Panc1 (cell line): ENCODE results near the gene ZMAT3. TPM values are rescaled to one million over a fixed set of nuclear protein-coding genes. Genes with fewer than 3 reads are reported as not detected.

Source experiments
- ATAC-seq: fragments of 200-7000 bp; cut with Tn5 transposase; 2 replicates; pipeline ENCODE4 v1.9.1; 2020; ENCODE audit warnings: mild to moderate bottlenecking, moderate library complexity
- BruUV-seq: library from RNA; stranded (reverse); fragments of 400-500 nt; replicated peaks from 2 replicates; lab custom pipeline; 2021; lab: Mats Ljungman, UMichigan
- CTCF ChIA-PET: fragments of 300-600 bp; sonication (Branson Sonifier 250); formaldehyde crosslinking; loops from one replicate; lab custom pipeline; 2022; ENCODE audit warnings: antibody characterized with exemption; lab: Charles Lee
- POLR2A ChIA-PET: fragments of 300-600 bp; sonication (Branson Sonifier 250); formaldehyde crosslinking; loops from one replicate; lab custom pipeline; 2022; ENCODE audit warnings: antibody characterized with exemption; lab: Charles Lee
- DNase-seq: peaks from one replicate; pipeline ENCODE4 v3.0.0-alpha.2; 2010; ENCODE audit warnings: low read depth, low spot score
- H3K27ac ChIP-seq: 2 replicates; pipeline ENCODE4 v1.5.1; 2011; ENCODE audit warnings: mild to moderate bottlenecking, low read length, inconsistent platforms
- H3K27me3 ChIP-seq: fragments of 200-500 bp; sonication (Bioruptor generic); 2 replicates; pipeline ENCODE4 v1.6.0; 2014; ENCODE audit warnings: low read length, inconsistent platforms; ENCODE audit not compliant: control insufficient read depth, insufficient read depth
- H3K36me3 ChIP-seq: fragments of 200-500 bp; sonication (Bioruptor generic); 2 replicates; pipeline ENCODE4 v1.5.1; 2014; ENCODE audit warnings: inconsistent platforms, mild to moderate bottlenecking, low read length, moderate library complexity; ENCODE audit not compliant: control insufficient read depth, insufficient read depth
- H3K4me1 ChIP-seq: 2 replicates; pipeline ENCODE4 v1.5.1; 2011; ENCODE audit warnings: inconsistent platforms, mild to moderate bottlenecking, low read length, moderate library complexity; ENCODE audit not compliant: control insufficient read depth, insufficient read depth
- H3K4me3 ChIP-seq, 2 experiments: 2 replicates each; pipeline ENCODE4 v1.5.1; 2011 to 2012; ENCODE audit warnings: low read depth in 2 of 2, low read length in 2 of 2, mild to moderate bottlenecking in 2 of 2, inconsistent platforms in 1 of 2, moderate library complexity in 1 of 2
- H3K9me3 ChIP-seq: fragments of 200-500 bp; sonication (Bioruptor generic); 2 replicates; pipeline ENCODE4 v1.5.1; 2014; ENCODE audit warnings: low read depth, mild to moderate bottlenecking, inconsistent platforms, low read length, moderate library complexity; ENCODE audit not compliant: control insufficient read depth, insufficient read depth
- POLR2AphosphoS5 ChIP-seq: IDR thresholded peaks from 2 replicates; pipeline ENCODE4 v1.6.1; 2012; ENCODE audit warnings: mild to moderate bottlenecking, low read depth, low read length, moderate library complexity
- SIN3A ChIP-seq: IDR thresholded peaks from 2 replicates; pipeline ENCODE4 v1.6.1; 2012; ENCODE audit warnings: low read depth, mild to moderate bottlenecking, low read length, moderate library complexity, borderline replicate concordance; ENCODE audit not compliant: insufficient read depth
- TCF7L2 ChIP-seq: IDR thresholded peaks from 2 replicates; pipeline ENCODE4 v1.6.1; 2011; ENCODE audit warnings: mild to moderate bottlenecking, low read depth, low read length, inconsistent platforms
- in situ Hi-C: cut with HindIII; loops from 2 replicates; pipeline ENCODE4 v1.10.0; 2016; ENCODE audit warnings: low sequenced_read_pairs, low pct_unique_long_range_greater_than_20kb
- intact Hi-C: fragments of 100-400 bp; cut with micrococcal nuclease; formaldehyde crosslinking; loops from one replicate; pipeline ENCODE4 v1.10.0; 2022; ENCODE audit not compliant: unreplicated experiment
- total RNA-seq: library from RNA; stranded (reverse); gene quantifications from one replicate; pipeline ENCODE4 v1.2.1, GENCODE V29; 2021; ENCODE audit not compliant: unreplicated experiment
- TF ChIP-seq, protein P1 (sequence below): fragments of 450-650 bp; IDR thresholded peaks from 2 replicates; pipeline ENCODE4 v1.5.1; 2017; ENCODE audit warnings: mild to moderate bottlenecking
- TF ChIP-seq, protein P2 (sequence below), 2 experiments: IDR thresholded peaks; 2 replicates each; pipeline ENCODE4 v1.6.1; 2011 to 2012; ENCODE audit warnings: low read depth in 2 of 2, control low read depth in 1 of 2, low read length in 1 of 2, mild to moderate bottlenecking in 1 of 2, moderate library complexity in 1 of 2; ENCODE audit not compliant: insufficient read depth in 1 of 2

Gene ZMAT3
- total RNA-seq, 1 experiment from 2014 or later = 14.6 TPM

GRCh38 chr3:179093807-179094206, 22.2 kb upstream of the ZMAT3 start:
- H3K36me3 ChIP-seq = no peaks in the 10 kb centered on the region
- in situ Hi-C loops (no loop called here), intact Hi-C loops (no loop called here)
- no peak overlapping the region for H3K27ac ChIP-seq
- BruUV-seq = no TSS peak
- POLR2A ChIA-PET = no interaction called here
- H3K4me3 ChIP-seq = no peak overlapping the region
- no peaks in the 10 kb centered on the region for H3K27me3 ChIP-seq
- no peaks in the 10 kb centered on the region for H3K9me3 ChIP-seq
- TF ChIP-seq, protein P1, sequence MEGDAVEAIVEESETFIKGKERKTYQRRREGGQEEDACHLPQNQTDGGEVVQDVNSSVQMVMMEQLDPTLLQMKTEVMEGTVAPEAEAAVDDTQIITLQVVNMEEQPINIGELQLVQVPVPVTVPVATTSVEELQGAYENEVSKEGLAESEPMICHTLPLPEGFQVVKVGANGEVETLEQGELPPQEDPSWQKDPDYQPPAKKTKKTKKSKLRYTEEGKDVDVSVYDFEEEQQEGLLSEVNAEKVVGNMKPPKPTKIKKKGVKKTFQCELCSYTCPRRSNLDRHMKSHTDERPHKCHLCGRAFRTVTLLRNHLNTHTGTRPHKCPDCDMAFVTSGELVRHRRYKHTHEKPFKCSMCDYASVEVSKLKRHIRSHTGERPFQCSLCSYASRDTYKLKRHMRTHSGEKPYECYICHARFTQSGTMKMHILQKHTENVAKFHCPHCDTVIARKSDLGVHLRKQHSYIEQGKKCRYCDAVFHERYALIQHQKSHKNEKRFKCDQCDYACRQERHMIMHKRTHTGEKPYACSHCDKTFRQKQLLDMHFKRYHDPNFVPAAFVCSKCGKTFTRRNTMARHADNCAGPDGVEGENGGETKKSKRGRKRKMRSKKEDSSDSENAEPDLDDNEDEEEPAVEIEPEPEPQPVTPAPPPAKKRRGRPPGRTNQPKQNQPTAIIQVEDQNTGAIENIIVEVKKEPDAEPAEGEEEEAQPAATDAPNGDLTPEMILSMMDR = no peak
- no peak for TF ChIP-seq POLR2AphosphoS5
- TF ChIP-seq TCF7L2 = no peak
- no peak for TF ChIP-seq SIN3A
- TF ChIP-seq, protein P2, sequence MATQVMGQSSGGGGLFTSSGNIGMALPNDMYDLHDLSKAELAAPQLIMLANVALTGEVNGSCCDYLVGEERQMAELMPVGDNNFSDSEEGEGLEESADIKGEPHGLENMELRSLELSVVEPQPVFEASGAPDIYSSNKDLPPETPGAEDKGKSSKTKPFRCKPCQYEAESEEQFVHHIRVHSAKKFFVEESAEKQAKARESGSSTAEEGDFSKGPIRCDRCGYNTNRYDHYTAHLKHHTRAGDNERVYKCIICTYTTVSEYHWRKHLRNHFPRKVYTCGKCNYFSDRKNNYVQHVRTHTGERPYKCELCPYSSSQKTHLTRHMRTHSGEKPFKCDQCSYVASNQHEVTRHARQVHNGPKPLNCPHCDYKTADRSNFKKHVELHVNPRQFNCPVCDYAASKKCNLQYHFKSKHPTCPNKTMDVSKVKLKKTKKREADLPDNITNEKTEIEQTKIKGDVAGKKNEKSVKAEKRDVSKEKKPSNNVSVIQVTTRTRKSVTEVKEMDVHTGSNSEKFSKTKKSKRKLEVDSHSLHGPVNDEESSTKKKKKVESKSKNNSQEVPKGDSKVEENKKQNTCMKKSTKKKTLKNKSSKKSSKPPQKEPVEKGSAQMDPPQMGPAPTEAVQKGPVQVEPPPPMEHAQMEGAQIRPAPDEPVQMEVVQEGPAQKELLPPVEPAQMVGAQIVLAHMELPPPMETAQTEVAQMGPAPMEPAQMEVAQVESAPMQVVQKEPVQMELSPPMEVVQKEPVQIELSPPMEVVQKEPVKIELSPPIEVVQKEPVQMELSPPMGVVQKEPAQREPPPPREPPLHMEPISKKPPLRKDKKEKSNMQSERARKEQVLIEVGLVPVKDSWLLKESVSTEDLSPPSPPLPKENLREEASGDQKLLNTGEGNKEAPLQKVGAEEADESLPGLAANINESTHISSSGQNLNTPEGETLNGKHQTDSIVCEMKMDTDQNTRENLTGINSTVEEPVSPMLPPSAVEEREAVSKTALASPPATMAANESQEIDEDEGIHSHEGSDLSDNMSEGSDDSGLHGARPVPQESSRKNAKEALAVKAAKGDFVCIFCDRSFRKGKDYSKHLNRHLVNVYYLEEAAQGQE (IDR thresholded peaks at IDR 0.05; ENCODE audit: insufficient read depth in 1 of 2, low read depth in 2 of 2, low read length in 1 of 2) = no peak
- DNase-seq (no peak), ATAC-seq (no peak)
- H3K4me1 ChIP-seq = no peaks in the 10 kb centered on the region
- CTCF ChIA-PET = no interaction called here

- no peaks in the 10 kb centered on the region for H3K27me3 ChIP-seq
- H3K4me3 ChIP-seq = no peak overlapping the region
- TF ChIP-seq SIN3A (no peak), POLR2AphosphoS5 (no peak), TCF7L2 (no peak)
- TF ChIP-seq, protein P2 (IDR thresholded peaks at IDR 0.05; ENCODE audit: insufficient read depth in 1 of 2, low read depth in 2 of 2, low read length in 1 of 2) = no peak
- TF ChIP-seq, protein P1 = no peak
- H3K36me3 ChIP-seq = no peaks in the 10 kb centered on the region
- in situ Hi-C loops (no loop called here), intact Hi-C loops (no loop called here)
- no peak for DNase-seq
- ChIA-PET CTCF (no interaction called here), POLR2A (no interaction called here)
- ATAC-seq = no peak
- H3K4me1 ChIP-seq = no peaks in the 10 kb centered on the region
- no peaks in the 10 kb centered on the region for H3K9me3 ChIP-seq
- no TSS peak for BruUV-seq
- no peak overlapping the region for H3K27ac ChIP-seq
These were observed 19.5 kb upstream of the ZMAT3 start for GRCh38 chr3:179091113-179091512.
